ENCODE results near the gene LCAT.

The LCAT gene

DNA sequence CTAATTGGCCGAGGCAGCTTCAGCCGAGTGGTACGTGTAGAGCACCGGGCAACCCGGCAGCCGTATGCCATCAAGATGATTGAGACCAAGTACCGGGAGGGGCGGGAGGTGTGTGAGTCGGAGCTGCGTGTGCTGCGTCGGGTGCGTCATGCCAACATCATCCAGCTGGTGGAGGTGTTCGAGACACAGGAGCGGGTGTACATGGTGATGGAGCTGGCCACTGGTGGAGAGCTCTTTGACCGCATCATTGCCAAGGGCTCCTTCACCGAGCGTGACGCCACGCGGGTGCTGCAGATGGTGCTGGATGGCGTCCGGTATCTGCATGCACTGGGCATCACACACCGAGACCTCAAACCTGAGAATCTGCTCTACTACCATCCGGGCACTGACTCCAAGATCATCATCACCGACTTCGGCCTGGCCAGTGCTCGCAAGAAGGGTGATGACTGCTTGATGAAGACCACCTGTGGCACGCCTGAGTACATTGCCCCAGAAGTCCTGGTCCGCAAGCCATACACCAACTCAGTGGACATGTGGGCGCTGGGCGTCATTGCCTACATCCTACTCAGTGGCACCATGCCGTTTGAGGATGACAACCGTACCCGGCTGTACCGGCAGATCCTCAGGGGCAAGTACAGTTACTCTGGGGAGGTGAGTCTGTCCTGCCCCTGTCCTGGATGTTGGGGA is 34.7 kb downstream of the LCAT start:
- DNase-seq, result no peak

DNA sequence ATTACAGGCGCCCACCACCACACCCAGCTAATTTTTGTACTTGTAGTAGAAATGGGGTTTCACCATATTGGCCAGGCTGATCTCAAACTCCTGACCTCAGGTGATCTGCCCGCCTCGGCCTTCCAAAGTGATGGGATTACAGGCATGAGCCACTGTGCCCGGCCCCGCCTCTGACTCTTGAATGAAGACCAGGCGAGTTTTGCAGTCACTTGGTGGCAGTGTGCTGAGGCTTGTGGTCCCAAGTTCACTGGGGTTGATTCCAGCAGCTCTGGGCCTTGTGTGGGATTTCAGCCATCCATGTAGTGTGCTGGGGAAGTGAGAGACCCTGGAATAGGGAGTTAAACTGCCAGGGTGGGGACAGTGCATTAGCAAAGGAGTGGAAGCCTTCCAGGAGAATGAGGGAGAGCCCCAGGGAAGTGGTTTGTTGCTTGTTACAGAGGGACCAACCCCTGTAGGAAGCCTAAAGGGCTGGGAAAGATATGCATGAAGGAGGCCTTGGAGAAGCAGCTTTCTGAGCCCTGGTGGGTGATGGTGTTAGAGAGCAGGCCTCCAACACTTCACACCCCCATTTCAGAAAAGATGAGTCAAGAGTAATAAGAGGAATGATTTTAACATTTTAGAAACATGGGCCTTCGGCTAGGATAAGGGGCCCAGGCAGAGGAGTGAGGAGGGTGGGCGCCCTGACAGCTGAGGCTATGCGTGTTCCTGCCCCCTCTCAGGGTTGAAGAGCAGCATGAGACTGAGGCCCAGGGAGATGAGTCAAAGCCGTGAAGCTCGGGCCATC is 36.3 kb downstream of the LCAT start:
- no peak for DNase-seq

DNA sequence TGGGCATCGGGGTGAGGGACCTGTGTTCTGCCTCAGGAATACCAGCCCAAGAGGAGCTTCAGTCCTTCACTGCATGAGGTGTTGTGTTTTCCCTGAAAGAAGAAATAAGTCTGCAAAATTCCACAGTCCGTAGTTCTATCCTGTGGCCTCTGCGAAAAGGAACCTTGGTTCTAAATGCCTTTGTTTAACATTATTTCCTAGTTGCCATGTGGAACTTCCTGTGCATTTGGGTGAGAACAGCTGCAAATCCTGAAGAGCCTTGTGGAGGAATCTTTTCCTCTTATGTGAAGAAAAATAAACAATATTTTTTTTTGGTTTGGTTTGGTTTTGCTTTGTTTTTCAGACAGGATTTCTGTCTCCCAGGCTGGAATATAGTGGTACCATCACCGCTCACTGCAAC is 41.1 kb downstream of the LCAT start:
- DNase-seq, result no peak

DNA sequence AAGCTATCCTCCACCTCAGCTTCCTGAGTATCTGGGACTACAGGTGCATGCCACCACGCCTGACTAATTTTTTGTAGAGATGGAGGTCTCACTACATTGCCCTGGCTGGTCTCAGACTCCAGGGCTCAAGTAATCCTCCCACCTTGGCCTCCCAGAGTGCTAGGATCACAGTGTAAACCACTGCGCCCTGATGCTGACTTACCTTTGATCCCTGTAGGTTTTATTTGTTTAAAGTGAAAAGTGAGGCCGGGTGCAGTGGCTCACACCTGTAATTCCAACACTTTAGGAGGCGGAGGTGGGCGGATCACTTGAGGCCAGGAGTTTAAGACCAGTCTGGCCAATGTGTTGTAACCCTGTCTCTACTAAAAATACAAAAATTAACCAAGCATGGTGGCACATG is 42.2 kb downstream of the LCAT start:
- no peak for DNase-seq

DNA sequence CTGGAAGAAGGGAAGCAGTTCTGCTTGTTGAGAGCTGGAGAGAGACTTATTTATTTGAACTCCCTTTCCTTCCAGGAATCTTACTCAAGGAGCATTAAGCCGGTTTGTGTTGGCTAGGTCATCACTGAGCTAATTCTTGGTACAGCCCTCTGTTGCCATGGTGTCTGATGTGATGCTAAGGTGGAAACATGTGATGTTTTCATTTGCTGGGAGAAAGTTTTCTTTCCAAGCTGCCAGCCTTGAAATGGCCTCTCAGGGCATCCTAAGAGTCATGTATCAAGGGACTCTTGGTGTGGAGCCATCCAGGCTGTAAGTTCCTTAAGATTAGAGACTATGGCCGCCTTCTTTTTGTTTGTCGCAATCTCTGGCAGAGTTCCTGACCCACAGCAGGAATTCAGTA is 46.7 kb downstream of the LCAT start:
- DNase-seq, result no peak

DNA sequence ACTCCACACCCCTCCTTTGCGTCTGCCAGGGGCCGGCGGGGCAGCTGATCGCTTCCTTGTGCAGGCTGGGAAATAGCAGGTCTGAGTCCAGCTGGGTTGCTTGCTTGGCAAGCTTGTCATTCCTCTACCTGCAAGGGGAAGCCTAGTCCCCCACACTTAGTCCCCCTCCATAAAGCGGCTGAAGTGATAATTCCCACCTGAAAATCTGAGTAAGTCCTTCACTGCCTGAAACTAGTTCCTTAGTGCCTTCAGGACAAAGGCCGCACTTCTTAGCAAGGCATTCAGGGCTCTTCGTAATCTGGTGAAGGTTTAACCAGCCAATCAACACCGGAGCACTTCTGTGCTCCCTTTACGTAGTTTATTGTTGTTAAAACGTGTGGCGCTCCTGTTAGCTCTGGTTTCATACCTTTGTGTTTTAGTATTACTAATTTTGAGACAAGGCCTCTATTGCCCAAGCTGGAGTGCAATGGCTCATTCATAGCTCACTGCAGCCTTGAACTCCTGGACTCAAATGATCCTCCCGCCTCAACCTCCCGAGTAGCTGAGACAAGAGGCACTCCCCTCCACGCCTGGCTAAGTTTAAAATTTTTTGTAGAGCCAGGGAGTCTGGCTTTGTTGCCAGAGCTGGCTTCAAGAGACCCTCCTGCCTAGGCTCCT is 50.0 kb downstream of the LCAT start:
- no peak for DNase-seq

DNA sequence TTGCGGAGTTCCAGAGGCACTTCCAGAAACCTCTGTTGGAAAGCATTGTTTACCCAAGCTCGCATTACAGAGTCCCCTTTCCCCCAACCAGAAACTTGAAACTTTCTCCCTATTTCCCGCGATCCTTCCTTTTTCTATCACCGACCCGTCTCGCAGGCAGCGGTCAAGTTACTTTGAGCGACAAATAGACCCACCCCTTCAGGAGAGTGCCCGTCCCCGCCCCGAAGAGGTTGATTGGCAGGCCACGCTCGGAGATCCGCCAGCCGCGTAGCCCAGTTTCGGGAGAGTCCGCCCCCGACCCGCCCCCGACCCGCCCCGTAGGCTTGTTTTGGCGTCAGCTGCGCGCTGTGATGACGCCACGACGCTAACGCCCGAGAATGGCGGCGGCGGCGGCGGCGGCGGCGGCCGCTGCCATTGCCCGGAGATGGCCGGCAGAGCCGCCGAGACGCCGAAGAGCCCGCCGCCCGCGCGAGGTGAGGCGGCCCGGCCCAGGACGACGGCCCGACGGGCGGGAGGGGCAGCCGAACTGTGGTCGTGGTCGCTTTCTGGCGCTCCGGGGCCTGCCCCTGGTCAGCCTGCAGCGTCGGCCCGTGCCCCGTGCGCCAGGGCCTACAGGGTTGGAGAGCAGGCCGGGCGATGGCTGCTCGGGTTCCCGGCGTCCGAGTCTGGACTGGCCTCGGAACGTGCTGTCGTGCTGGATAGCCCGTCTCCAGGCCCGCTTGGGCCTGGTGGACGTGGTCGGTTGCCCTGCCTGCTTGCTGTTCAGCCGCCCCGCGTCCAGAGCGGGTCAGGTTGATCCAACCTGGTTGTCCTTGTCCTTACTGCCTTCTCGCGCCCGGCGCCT is 50.8 kb downstream of the LCAT start, which contains the start of gene PSKH1:
Gene PSKH1 (plus strand): TSS at position 356 of the 844 bp plus-strand sequence. CDS start 15,496 bp downstream, outside the sequence.
- DNase-seq, result peak; percentile 94

DNA sequence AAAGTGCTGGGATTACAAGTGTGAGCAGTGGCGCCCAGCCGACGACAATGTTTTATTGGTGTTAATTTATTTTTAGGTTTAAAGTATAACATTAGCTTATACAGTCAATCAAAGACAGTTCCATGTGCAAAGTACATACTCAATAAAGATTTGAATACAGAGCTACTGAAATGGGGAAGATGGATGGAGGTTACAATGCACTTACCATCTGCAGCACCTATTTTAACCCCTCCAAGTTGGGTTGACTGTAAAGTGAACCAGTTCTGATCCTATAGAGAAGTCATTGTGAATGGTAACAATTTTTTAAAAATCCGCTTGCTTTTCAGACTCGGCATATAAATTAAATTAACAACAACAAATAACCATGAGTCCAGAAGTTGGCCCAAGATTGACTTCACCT is 51.5 kb downstream of the LCAT start:
- DNase-seq, result no peak

All from CD4-positive, alpha-beta T cell treated with Interleukin-17A for 1 hour (primary cell).